Activated T-cell treated with anti-CD3 and anti-CD28 coated beads, Interleukin-2, amount 50 U/mL, for 48 hours (primary cell): Measurements from ENCODE around the gene CEL.
"Not testable (repeated sequence)": the region's sequence is repeated elsewhere in the genome, so short reads cannot be mapped to it uniquely, and the experiment has no call there.

ENCODE experiments used
- DNase-seq, 2 experiments: peaks; one replicate each; pipeline ENCODE4 v3.0.0-alpha.2; 2020

The CEL gene

GRCh38 chr9:133087429-133088145 lies 25.8 kb downstream of the CEL start:
- no peak for DNase-seq

DNA sequence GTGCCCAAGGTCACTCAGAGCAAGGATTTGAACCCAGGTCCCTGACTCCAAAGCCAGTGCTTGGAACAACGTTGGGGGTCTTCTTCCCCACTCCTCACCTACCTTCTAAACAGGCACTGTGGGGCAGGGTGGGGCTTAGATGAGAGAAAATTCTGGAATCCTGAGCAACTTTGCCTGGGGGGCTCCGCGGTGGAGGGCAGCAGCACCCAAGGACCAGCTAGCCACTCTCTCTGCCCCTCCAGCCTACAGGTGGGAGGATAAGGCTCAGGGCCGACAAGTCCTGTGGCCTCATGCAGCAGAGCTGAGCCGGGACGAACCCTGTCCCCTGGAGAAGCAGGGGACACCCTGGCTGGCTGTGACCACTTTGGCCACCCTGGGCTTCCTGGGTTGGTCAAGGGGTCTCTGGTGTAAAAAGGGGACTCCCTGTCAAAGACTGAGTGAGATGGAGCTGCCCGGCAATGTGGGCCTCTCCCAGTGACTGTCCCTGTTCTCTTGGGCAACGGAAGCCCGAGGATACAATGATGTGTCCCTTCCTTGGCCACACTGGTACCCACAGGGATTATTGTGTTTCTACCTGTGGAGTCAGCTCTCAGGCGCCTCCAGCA lies 26.5 kb downstream of the CEL start:
- no peak for DNase-seq

GRCh38 chr9:133088756-133089155 lies 27.0 kb downstream of the CEL start:
- no peak for DNase-seq

- no peak for DNase-seq
Measured at GRCh38 chr9:133089271-133089671, 27.5 kb downstream of the CEL start.

DNA sequence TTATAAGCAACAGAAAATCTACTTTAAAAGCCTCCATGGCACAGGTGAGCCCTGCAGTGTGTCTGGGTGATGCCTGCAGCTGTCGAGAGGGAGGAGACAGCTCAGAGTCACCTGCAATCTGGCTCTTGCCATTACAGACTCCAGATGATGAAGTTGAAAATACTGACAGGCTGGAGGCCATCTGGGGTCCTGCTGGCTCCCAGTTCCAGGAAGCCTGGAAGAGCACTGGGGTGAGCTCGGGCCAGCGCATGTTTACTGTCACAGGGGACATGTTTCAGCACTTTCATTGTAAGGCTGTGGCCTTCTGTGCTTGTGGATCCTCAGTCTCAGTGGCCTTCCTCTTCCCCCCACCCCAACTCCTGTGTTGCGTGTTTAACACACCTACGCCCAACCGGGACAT lies 28.4 kb downstream of the CEL start:
- no peak for DNase-seq

GRCh38 chr9:133090752-133091385 lies 29.1 kb downstream of the CEL start:
- DNase-seq: no peak

DNA sequence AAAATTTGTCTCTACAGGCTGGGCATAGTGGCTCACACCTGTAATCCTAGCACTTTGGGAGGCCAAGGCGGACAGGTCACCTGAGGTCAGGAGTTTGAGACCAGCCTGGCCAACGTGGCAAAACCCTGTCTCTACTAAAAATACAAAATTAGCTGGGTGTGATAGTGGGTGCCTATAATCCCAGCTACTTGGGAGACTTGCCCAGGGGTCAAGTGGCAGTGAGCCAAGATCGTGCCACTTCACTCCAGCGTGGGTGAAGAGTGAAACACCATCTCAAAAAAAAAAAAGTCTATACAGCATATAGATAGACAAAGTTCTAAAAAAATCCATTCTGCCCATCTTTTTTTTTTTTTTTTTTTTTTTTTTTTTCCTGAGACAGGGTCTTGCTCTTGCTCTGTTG lies 32.6 kb downstream of the CEL start:
- not testable (repeated sequence) for DNase-seq

GRCh38 chr9:133094842-133095393 lies 33.1 kb downstream of the CEL start:
- DNase-seq: no peak

- DNase-seq: no peak
Measured at GRCh38 chr9:133098104-133098754, 36.4 kb downstream of the CEL start.

- no peak for DNase-seq
Measured at GRCh38 chr9:133098871-133099270, 37.1 kb downstream of the CEL start.

DNA sequence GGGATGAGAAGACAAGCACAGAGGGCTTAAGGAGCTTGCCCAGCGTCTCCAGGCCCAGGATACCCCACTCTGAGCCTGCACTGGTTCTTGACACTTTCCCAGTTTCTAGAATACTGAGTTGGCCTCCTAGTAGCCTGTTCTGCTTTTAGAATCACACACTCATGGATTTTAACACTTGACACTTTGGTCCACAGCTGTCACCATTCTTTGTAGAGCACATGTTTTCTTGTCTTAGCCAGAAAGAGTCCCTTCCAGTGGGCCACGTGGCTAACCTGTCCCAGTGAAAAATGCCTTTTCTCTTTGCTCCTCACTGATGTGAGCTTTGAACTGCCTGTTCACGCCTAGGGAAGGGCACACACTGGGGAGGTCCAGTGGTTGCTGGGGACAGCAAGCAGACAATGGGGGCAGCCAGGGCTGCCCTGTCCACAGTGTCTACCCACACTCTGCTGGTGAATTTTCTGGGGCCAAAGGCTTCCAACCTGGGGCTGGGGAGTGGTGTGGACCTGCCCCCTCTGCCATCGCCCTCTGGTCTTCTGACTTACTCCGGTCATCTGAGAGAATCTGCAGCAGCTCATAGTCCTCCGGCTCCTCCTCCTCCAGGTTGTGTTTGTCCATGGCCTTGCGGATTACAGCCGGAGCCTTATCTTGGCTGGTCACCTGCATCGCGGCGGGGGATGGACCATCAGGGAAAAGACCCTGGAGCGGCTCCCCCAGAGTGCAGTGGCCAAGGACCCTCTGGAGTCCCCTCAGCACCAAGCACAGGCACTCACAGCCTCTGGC lies 38.1 kb downstream of the CEL start:
- DNase-seq: no peak

DNA sequence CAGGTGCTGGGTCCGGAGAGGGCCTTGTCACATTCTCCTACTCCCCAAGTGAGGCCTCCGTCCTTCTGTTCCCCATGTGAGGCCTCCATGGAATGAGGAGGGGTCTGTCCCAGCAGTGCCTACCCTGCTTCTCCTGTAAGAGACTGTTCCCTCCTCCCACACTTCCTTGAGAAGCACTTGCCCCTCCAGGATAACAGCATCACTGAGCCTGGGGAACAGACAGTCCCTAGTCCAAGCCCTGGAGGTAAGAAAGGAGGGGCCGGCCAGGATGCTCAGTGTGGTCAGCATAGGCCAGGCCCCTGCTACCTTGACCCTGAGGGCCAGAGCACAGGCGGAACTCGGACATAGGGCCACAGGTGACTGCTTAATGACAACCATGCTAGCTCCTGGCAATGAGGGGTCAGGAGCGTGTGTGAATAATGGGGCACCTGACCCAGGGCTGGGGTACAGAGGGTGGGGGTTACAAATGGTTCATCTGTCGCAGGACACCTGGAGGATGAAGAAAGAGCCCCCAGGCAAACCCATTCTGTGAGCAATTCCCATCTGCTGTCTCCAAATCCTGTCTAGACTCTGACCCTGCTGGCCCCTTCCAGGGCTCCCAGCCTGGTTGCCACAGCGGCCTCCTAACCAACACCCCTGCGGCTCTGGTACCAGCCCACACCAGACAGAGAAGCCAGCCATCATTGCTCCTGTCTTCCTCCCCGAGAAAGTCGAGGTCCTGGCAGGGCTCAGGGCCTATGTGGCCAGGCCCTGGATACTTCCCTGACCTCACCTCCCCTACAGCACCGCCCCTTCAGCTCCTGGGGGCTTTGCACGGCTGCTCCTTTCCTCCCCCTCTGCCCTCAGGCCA lies 39.0 kb downstream of the CEL start:
- DNase-seq: no peak

DNA sequence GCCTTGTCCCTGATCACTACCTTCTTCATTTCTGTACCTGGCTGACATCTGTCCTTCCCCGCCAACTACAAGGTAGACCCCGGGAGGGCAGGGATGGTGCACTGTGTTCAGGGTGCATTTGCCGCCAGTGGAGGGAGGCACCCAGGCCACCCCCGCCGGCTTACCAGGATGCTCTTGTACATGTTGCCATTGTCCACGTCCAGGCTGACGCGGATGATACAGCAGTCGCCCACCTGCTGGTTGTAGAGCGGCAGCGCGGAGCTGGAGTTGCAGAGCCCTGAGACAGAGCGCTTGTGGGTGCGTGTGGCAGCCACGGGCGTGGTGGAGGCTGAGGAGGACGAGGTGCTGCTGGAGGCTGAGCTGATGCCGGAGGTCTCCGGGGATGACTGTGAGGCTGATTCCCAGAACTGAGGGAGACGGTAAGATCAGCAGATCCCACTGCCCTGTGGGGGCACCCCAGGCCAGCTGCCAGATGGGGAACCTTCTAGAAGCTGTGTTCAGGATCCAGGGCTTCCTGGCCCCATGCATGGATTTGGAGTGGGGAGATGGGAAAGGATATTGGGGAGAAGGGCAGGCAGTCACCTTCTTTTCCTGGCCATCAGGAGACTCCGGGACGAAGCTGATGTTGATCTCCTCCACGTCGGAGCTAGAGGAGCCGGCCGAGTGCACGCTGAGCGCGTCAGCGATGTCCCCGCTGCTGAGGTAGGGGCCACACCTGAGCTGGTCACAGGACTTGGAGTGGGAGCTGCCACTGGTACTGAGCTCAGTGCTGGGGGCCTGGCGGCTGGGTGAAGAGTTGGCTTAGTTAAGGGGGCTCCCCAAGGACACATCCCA lies 39.8 kb downstream of the CEL start:
- no peak for DNase-seq

DNA sequence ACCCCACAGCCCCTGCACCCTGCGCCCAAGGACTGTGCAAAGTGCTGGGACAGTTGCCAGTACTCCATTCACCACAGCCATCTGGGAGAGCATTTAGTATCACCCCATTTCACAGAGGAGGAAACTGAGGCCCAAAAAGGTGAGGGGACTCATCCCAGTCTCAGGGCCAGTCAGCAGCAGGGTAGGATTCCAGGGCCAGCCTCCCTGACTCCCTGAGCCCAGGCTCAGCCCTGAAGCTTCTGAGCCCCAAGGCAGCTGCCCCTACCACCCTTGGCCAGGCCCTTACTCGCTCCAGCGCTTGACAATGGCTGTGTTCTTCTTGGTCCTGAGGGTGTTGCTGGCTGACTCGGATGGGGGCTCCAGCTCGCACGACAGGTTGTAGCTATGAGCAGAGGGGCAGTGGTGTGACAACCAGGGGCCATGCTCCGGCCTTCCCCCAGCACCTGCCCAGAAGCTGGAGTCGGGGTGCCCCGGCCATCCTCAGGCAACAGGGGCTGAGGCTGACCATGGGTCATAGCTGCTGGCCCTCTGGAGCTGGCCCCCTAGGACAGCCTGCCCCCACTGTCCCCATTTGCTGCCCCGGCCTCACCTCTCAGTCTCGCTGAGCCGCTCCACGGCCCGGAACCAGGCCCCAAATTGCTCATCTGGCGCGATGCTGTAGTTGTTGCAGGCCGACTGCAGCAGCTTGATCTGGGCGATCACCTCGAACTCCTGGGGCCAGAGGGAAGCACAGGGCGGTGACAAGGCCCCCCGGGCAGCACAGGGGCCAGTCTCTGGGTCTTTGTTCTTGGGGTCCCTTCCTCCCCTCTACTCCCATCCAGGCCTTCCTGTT lies 40.6 kb downstream of the CEL start:
- DNase-seq: no peak

DNA sequence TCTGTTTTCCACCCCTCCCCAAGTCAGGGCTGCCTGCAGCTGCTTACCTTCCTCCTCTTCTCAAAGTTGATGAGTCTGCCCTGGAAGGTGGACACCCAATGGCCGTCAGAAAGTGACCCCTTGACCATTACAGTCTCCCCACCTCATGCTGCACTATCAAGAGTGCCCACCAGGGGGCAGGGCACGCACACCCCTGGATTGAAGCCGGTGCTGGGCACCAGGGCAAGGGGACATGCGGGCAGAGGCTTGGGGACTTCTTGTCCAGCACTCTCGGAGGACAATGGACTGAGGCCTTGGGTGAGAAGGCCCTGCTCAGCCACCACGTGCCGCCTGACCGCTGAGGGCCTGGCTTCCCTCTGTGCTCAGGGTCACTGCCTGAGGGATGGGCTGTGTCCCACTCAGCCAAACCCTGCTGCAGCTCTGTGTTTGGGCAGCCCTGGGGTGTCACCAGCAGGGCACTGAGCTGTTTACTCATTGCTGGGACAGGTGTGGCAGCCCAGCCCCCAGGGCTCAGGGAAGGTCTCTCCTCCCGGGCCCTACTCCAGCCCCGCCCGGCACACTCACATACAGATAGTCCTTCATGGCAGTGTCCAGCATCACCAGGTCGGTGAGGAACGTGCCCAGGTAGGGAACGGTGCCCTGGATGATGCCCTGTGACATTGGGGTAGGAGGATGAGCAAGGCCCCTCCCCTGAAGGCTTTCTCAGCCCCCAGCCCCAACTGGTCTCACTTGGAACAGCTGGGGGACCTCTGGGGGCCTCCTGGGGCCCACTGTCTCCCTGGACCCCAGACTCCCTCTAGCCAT lies 41.6 kb downstream of the CEL start:
- peak; percentile 68 to 72 for DNase-seq

DNA sequence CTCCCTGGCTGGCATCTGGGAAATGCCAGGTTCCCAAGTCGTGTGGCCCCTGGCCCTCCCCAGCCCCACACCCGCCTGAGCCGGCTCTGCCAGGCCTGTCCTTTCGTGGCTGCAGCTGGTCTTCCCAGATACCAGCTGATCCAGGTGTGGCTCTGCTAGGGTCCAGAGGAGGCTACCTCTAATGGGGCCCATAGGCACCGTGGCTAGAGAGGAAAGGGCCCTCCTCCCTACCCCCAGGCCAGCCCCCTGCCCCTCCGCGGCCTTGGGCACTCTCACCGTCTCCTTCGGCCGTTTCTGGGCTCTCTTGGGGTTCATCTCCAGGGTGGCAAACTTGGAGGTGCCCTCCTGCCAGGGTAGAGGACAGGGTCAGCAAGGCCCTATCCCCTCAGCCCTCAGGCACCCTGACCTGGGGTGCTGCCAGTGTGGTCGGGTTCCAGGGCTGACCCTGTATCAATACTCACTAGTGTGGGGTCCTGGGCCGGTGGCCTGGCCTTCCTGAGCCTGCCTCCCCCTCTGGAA lies 42.3 kb downstream of the CEL start:
- DNase-seq: no peak

- no peak for DNase-seq
Measured at GRCh38 chr9:133104718-133105460, 43.1 kb downstream of the CEL start.

DNA sequence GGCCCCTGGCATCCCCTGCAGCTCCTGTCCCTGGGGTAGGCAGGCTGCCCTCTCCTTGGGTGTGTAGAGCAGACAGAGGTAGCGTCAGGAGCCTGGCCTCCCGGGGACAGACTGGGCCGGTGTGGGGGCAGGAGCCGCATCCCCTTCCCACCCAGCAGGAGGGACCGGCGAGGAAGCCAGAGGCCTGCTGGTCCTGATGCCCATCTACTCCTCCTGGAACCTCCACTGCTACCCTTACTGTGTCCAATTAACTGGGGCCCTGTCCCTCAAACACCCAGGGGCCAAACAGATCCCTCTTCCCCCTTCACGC lies 43.6 kb downstream of the CEL start:
- no peak for DNase-seq
